ENCODE results near the gene HAUS8. TPM values are rescaled to one million over a fixed set of nuclear protein-coding genes. Genes with fewer than 3 reads are reported as not detected.

Gene HAUS8
- total and polyA plus RNA-seq, 2 of the 4 experiments (the other 2 are of a cell fraction): 3.4 to 14.2 TPM

DNA sequence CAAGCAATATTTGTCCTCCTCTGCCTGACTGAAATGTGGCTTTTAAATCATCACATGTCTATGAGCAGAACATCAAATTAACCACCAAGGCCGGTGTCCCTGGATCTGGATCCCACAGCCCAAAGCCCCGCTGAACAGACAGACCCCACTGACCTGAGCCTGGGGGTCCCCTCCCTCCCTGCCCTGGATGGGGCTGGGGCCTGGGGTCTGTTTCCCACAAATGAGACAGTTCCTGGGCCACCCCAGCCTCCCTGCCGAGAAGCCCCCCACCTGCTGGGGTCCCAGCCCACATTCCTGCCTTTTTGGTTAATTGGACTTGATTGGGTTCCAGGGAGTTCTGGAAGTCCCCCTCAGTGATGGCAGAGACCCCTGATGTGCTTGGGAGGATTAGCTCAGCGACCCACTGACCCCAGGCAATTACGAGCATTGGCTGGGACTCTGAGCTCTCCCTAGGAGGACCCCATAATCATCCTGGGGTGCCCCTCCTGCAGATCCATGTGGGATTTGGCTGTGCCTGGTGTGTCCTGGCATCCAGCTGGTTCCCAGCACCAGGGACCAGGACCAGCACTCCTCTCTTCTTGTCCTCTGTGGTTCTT is 29.2 kb downstream of the HAUS8 start:
- no peak overlapping the region for H3K4me2 ChIP-seq (ENCODE audit: low read depth, low read length)
- in situ Hi-C loops (cut with MboI; ENCODE audit: low sequenced_read_pairs): no loop called here
- no peak overlapping the region for H2AK9ac ChIP-seq (replicated peaks; ENCODE audit: low read depth, low read length, poor library complexity)
- no peak overlapping the region for H3K4ac ChIP-seq (ENCODE audit: low read depth, low read length)
- dilution Hi-C loops (cut with HindIII; ENCODE audit: low sequenced_read_pairs, unreplicated experiment): no loop called here
- no peak overlapping the region for H2AFZ ChIP-seq (replicated peaks; ENCODE audit: low read length, poor library complexity)
- H2BK5ac ChIP-seq (ENCODE audit: low read depth, low read length, poor library complexity, severe bottlenecking): no peak overlapping the region
- intact Hi-C loops (cut with micrococcal nuclease): no loop called here
- DNase-seq (no peak), ATAC-seq (ENCODE audit: low read depth) (no peak)
- H3K18ac ChIP-seq (ENCODE audit: low read depth, low read length): no peak overlapping the region
- H3K56ac ChIP-seq (ENCODE audit: extremely low read depth, insufficient read depth, low read length): no peak overlapping the region
- no peaks in the 10 kb centered on the region for H4K20me1 ChIP-seq (ENCODE audit: insufficient read depth, low read length)
- no peak overlapping the region for H4K8ac ChIP-seq (ENCODE audit: low read depth in 2 of 2, low read length in 2 of 2)
- H3K27me3 ChIP-seq (ENCODE audit: control insufficient read depth, insufficient read depth, low read length): peaks cover 4% of the 10 kb centered on the region; the same call in 1 of the 2 replicates
- H2BK15ac ChIP-seq (ENCODE audit: low read depth, low read length): no peak overlapping the region
- H3K9me3 ChIP-seq (ENCODE audit: control insufficient read depth, insufficient read depth, low read length): no peaks in the 10 kb centered on the region
- no peak overlapping the region for H3K4me3 ChIP-seq (ENCODE audit: insufficient read depth, low read depth, low read length)
- no peak overlapping the region for H3K14ac ChIP-seq (replicated peaks; ENCODE audit: low read depth, low read length)
- ChIA-PET CTCF (no interaction called here), POLR2A (ENCODE audit: unreplicated experiment) (no interaction called here)
- no peak overlapping the region for H3K23ac ChIP-seq (ENCODE audit: low read depth, low read length)
- no peak overlapping the region for H3K9ac ChIP-seq (ENCODE audit: low read depth, low read length)
- BruUV-seq (replicated peaks): no TSS peak
- H4K5ac ChIP-seq (ENCODE audit: low read depth, low read length): no peak overlapping the region
- H2AK5ac ChIP-seq (ENCODE audit: low read depth, low read length): no peak overlapping the region
- peaks cover 6% of the 10 kb centered on the region for H3K4me1 ChIP-seq (ENCODE audit: control insufficient read depth, insufficient read depth, low read length)
- no peak overlapping the region for H2BK120ac ChIP-seq (ENCODE audit: low read depth, low read length)
- no peak overlapping the region for H3K27ac ChIP-seq (ENCODE audit: insufficient read depth, low read length)
- no peak overlapping the region for H4K91ac ChIP-seq (ENCODE audit: insufficient read depth, low read depth, low read length)
- H2BK20ac ChIP-seq (ENCODE audit: low read depth, low read length): no peak overlapping the region
- WGBS, 2 experiments (ENCODE audit: extremely low coverage in 2 of 2, insufficient read length in 1 of 2): no CpG with 5 or more reads among the region's 5 CpGs
- peaks cover 2% of the 10 kb centered on the region; the same call in 1 of the 2 replicates for H3K36me3 ChIP-seq (ENCODE audit: control insufficient read depth, insufficient read depth, low read length)
- H3K9me1 ChIP-seq (ENCODE audit: insufficient read depth, low read length): peaks cover 5% of the 10 kb centered on the region; the same call in 1 of the 2 replicates
- H3K79me1 ChIP-seq (ENCODE audit: low read depth in 1 of 2, low read length in 2 of 2): 0 out of 4 replicates have a peak, but pooled peaks cover 0 to 3% of the 10 kb centered on the region in 2 experiments
- no peak for TF ChIP-seq SMC3 (IDR thresholded peaks at IDR 0.05; ENCODE audit: low read depth, low read length)
- no peak for TF ChIP-seq RCOR1 (IDR thresholded peaks at IDR 0.05; ENCODE audit: insufficient replicate concordance, low read length)
- no peak for TF ChIP-seq BHLHE40 (IDR thresholded peaks at IDR 0.05; ENCODE audit: low read depth, low read length)
- no peak for TF ChIP-seq MAFK (IDR thresholded peaks at IDR 0.05; ENCODE audit: low read depth, low read length)
- no peak for TF ChIP-seq RFX5 (IDR thresholded peaks at IDR 0.05; ENCODE audit: low read depth, low read length)
- no peak for TF ChIP-seq RAD21 (IDR thresholded peaks at IDR 0.05; ENCODE audit: low read length)
- no peak for TF ChIP-seq MXI1 (IDR thresholded peaks at IDR 0.05; ENCODE audit: borderline replicate concordance, low read depth, low read length)
- TF ChIP-seq ELK1 (IDR thresholded peaks at IDR 0.05; ENCODE audit: borderline replicate concordance, low read depth, low read length): no peak
- TF ChIP-seq CTCF (conservative IDR thresholded peaks at IDR 0.05; ENCODE audit: low read depth, low read length): no peak
- no peak for TF ChIP-seq MAZ (IDR thresholded peaks at IDR 0.05; ENCODE audit: borderline replicate concordance, low read depth, low read length)
- no peak for TF ChIP-seq CHD1 (IDR thresholded peaks at IDR 0.05; ENCODE audit: low read depth, low read length)
- no peak for TF ChIP-seq USF2 (IDR thresholded peaks at IDR 0.05; ENCODE audit: low read depth, low read length)
- TF ChIP-seq NFE2L2 (IDR thresholded peaks at IDR 0.05; ENCODE audit: low read depth, low read length): no peak
- no peak for TF ChIP-seq FOS (IDR thresholded peaks at IDR 0.05; ENCODE audit: low read depth, low read length)
- TF ChIP-seq CEBPB (IDR thresholded peaks at IDR 0.05; ENCODE audit: low read depth, low read length): no peak
- no peak for TF ChIP-seq POLR2A (IDR thresholded peaks at IDR 0.05; ENCODE audit: low read depth, low read length)
